ENCODE data around the gene FAM181B.
A peak's percentile ranks its signal among the peaks of the same experiment; 100 is the strongest.

The FAM181B gene

GRCh38 chr11:82756765-82757639 is 23.3 kb upstream of the FAM181B start:
- no peak for FAIRE-seq
- no peak for TF ChIP-seq CTCF (IDR thresholded peaks at IDR 0.05; ENCODE audit: insufficient read depth, missing control alignments)
- no peak for DNase-seq (ENCODE audit: insufficient read length, low spot score)

GRCh38 chr11:82754410-82754809 is 20.7 kb upstream of the FAM181B start:
- FAIRE-seq (no peak), DNase-seq (ENCODE audit: insufficient read length, low spot score) (no peak)
- TF ChIP-seq CTCF (IDR thresholded peaks at IDR 0.05; ENCODE audit: insufficient read depth, missing control alignments), result no peak

- no peak for FAIRE-seq
- no peak for TF ChIP-seq CTCF (IDR thresholded peaks at IDR 0.05; ENCODE audit: insufficient read depth, missing control alignments)
Observed at GRCh38 chr11:82753921-82754320, 20.3 kb upstream of the FAM181B start.

GRCh38 chr11:82752801-82753200 is 19.1 kb upstream of the FAM181B start:
- DNase-seq (ENCODE audit: insufficient read length, low spot score) (no peak), FAIRE-seq (no peak)
- no peak for TF ChIP-seq CTCF (IDR thresholded peaks at IDR 0.05; ENCODE audit: insufficient read depth, missing control alignments)

More at GRCh38 chr11:82753921-82754320, 20.3 kb upstream of the FAM181B start:
- DNase-seq (ENCODE audit: insufficient read length, low spot score), result no peak

GRCh38 chr11:82750643-82751139 is 17.0 kb upstream of the FAM181B start:
- FAIRE-seq (peak; percentile 53), DNase-seq (ENCODE audit: insufficient read length, low spot score) (peak; percentile 29)
- TF ChIP-seq CTCF (IDR thresholded peaks at IDR 0.05; ENCODE audit: insufficient read depth, missing control alignments), result no peak

- DNase-seq (ENCODE audit: insufficient read length, low spot score) (no peak), FAIRE-seq (no peak)
- TF ChIP-seq CTCF (IDR thresholded peaks at IDR 0.05; ENCODE audit: insufficient read depth, missing control alignments), result no peak
Observed at GRCh38 chr11:82747471-82747870, 13.8 kb upstream of the FAM181B start.

- no peak for DNase-seq (ENCODE audit: insufficient read length, low spot score)
- no peak for TF ChIP-seq CTCF (IDR thresholded peaks at IDR 0.05; ENCODE audit: insufficient read depth, missing control alignments)
- no peak for FAIRE-seq
Observed at GRCh38 chr11:82738091-82738490, 4.4 kb upstream of the FAM181B start.

Measured in D721Med (cell line).